HepG2 (cell line): ENCODE data around the gene MICALL2. TPM values are rescaled to one million over a fixed set of nuclear protein-coding genes. Genes with fewer than 3 reads are reported as not detected.
A peak's percentile ranks its signal among the peaks of the same experiment; 100 is the strongest.

ENCODE experiments used
- AGO2 ChIP-seq: fragments of 200-400 bp; formaldehyde crosslinking; optimal IDR thresholded peaks from 2 replicates; pipeline ENCODE3; 2017; ENCODE audit warnings: mild to moderate bottlenecking, low read depth, low read length, moderate library complexity
- CCDC6 ChIP-seq: sonication (generic); formaldehyde crosslinking; IDR thresholded peaks from 2 replicates; pipeline ENCODE4 v1.8.1; 2022; ENCODE audit warnings: mild to moderate bottlenecking, missing genetic modification reagents, moderate library complexity
- CREM ChIP-seq, 2 experiments: sonication (generic) in 1 of 2; formaldehyde crosslinking in 1 of 2; IDR thresholded peaks; 2 replicates each; pipeline versions ENCODE4 v1.4.0 to v1.6.1; 2016 to 2020; ENCODE audit warnings: antibody characterized with exemption in 1 of 2, mild to moderate bottlenecking in 1 of 2, missing genetic modification reagents in 1 of 2
- ETV5 ChIP-seq: IDR thresholded peaks from 2 replicates; pipeline ENCODE4 v1.6.1; 2018; ENCODE audit warnings: missing biosample characterization, missing genetic modification reagents, inconsistent platforms, borderline replicate concordance
- GABPA ChIP-seq, 2 experiments: IDR thresholded peaks; 2 replicates each; pipeline ENCODE4 v1.6.1; 2011 to 2016; ENCODE audit warnings: low read depth in 2 of 2, low read length in 1 of 2, missing biosample characterization in 1 of 2, missing genetic modification characterization in 1 of 2
- IKZF4 ChIP-seq: sonication (generic); formaldehyde crosslinking; IDR thresholded peaks from 2 replicates; pipeline ENCODE4 v1.5.1; 2020; ENCODE audit warnings: borderline replicate concordance, mild to moderate bottlenecking, low read depth, missing genetic modification reagents; ENCODE audit errors: not compliant biosample characterization
- KAT2B ChIP-seq: fragments of 150-350 bp; IDR thresholded peaks from 2 replicates; pipeline ENCODE4 v1.6.1; 2014; ENCODE audit warnings: low read depth, low read length, borderline replicate concordance
- KLF13 ChIP-seq: sonication (generic); formaldehyde crosslinking; IDR thresholded peaks from 2 replicates; pipeline ENCODE4 v1.4.0; 2020; ENCODE audit warnings: mild to moderate bottlenecking, missing genetic modification reagents
- MTF2 ChIP-seq: sonication (generic); formaldehyde crosslinking; IDR thresholded peaks from 2 replicates; pipeline ENCODE4 v1.5.0; 2020; ENCODE audit warnings: missing genetic modification reagents, borderline replicate concordance
- MXI1 ChIP-seq: IDR thresholded peaks from 3 replicates; pipeline ENCODE4 v1.6.1; 2012; ENCODE audit warnings: low read depth, low read length, inconsistent platforms, borderline replicate concordance
- NR2F1 ChIP-seq, 2 experiments: fragments of 450-650 bp in 1 of 2; formaldehyde crosslinking in 1 of 2; IDR thresholded peaks; 2 replicates each; pipeline versions ENCODE4 v1.5.0 to v1.6.1; 2016 to 2020; ENCODE audit warnings: mild to moderate bottlenecking in 1 of 2, missing compliant biosample characterization in 1 of 2, missing genetic modification reagents in 1 of 2, moderate library complexity in 1 of 2
- NR3C1 ChIP-seq: sonication (generic); formaldehyde crosslinking; IDR thresholded peaks from 2 replicates; pipeline ENCODE4 v1.4.0; 2020; ENCODE audit warnings: missing genetic modification reagents
- PHF5A ChIP-seq: IDR thresholded peaks from one replicate; pipeline ENCODE4 v1.6.1; 2018; ENCODE audit warnings: low read depth, missing genetic modification reagents; ENCODE audit not compliant: unreplicated experiment
- SALL2 ChIP-seq: sonication (generic); formaldehyde crosslinking; IDR thresholded peaks from 2 replicates; pipeline ENCODE4 v1.8.1; 2023; ENCODE audit warnings: mild to moderate bottlenecking, missing genetic modification reagents, inconsistent platforms
- SMAD3 ChIP-seq: sonication (generic); formaldehyde crosslinking; IDR thresholded peaks from 2 replicates; pipeline ENCODE4 v1.4.0; 2020; ENCODE audit warnings: missing genetic modification reagents
- SRF ChIP-seq: IDR thresholded peaks from 2 replicates; pipeline ENCODE4 v1.6.1; 2011; ENCODE audit warnings: mild to moderate bottlenecking, low read depth, low read length, moderate library complexity
- ZBTB21 ChIP-seq: sonication (generic); formaldehyde crosslinking; IDR thresholded peaks from 2 replicates; pipeline ENCODE4 v1.4.0; 2020; ENCODE audit warnings: missing genetic modification reagents
- ZNF501 ChIP-seq: sonication (generic); formaldehyde crosslinking; IDR thresholded peaks from 2 replicates; pipeline ENCODE4 v1.5.1; 2020; ENCODE audit warnings: mild to moderate bottlenecking, moderate library complexity, missing genetic modification reagents
- ZNF563 ChIP-seq: sonication (generic); formaldehyde crosslinking; IDR thresholded peaks from 2 replicates; pipeline ENCODE4 v1.8.0; 2022; ENCODE audit warnings: mild to moderate bottlenecking, moderate library complexity, missing genetic modification reagents
- ZNF674 ChIP-seq: sonication (generic); formaldehyde crosslinking; IDR thresholded peaks from 2 replicates; pipeline ENCODE4 v1.5.0; 2020; ENCODE audit warnings: low read depth, mild to moderate bottlenecking, missing genetic modification reagents
- ZNF883 ChIP-seq: sonication (generic); formaldehyde crosslinking; IDR thresholded peaks from 2 replicates; pipeline ENCODE4 v1.5.1; 2020; ENCODE audit warnings: mild to moderate bottlenecking, missing genetic modification reagents; ENCODE audit errors: not compliant biosample characterization
- polyA plus RNA-seq, 8 experiments: library from polyadenylated mRNA; depleted of rRNA in 3 of 8; stranded (reverse) in 7 of 8; unstranded in 1 of 8; fragments of >200 nt; fragmentation: Illumina TruSeq in 4 of 8; extraction: Trizol in 4 of 8; gene quantifications; 2 replicates each; pipeline versions ENCODE4 v1.2.1 to v1.2.3, GENCODE V29; 2011 to 2016; ENCODE audit warnings: low read depth in 4 of 8, missing spikeins in 1 of 8, mixed read lengths in 1 of 8; ENCODE audit not compliant: insufficient read depth in 1 of 8
- total RNA-seq, 5 experiments: library from RNA; depleted of rRNA; stranded (reverse); fragments of >200 nt; fragmentation: Illumina TruSeq; extraction: Trizol; gene quantifications; 2 replicates each; pipeline ENCODE4 v1.2.3, GENCODE V29; 2016; ENCODE audit warnings: low read depth in 1 of 5
- TF ChIP-seq, protein P1 (sequence below): sonication (generic); formaldehyde crosslinking; IDR thresholded peaks from 2 replicates; pipeline ENCODE4 v1.4.0; 2020; ENCODE audit warnings: missing genetic modification reagents, borderline replicate concordance
- TF ChIP-seq, protein P2 (sequence below): sonication (generic); formaldehyde crosslinking; IDR thresholded peaks from 2 replicates; pipeline ENCODE4 v1.5.0; 2020; ENCODE audit warnings: mild to moderate bottlenecking, missing genetic modification reagents

Gene MICALL2
- total and polyA plus RNA-seq, 2 of the 13 experiments (the other 11 are each of a cell fraction or from before 2014, with no cell fraction given) = 5.8 to 12.4 TPM

DNA sequence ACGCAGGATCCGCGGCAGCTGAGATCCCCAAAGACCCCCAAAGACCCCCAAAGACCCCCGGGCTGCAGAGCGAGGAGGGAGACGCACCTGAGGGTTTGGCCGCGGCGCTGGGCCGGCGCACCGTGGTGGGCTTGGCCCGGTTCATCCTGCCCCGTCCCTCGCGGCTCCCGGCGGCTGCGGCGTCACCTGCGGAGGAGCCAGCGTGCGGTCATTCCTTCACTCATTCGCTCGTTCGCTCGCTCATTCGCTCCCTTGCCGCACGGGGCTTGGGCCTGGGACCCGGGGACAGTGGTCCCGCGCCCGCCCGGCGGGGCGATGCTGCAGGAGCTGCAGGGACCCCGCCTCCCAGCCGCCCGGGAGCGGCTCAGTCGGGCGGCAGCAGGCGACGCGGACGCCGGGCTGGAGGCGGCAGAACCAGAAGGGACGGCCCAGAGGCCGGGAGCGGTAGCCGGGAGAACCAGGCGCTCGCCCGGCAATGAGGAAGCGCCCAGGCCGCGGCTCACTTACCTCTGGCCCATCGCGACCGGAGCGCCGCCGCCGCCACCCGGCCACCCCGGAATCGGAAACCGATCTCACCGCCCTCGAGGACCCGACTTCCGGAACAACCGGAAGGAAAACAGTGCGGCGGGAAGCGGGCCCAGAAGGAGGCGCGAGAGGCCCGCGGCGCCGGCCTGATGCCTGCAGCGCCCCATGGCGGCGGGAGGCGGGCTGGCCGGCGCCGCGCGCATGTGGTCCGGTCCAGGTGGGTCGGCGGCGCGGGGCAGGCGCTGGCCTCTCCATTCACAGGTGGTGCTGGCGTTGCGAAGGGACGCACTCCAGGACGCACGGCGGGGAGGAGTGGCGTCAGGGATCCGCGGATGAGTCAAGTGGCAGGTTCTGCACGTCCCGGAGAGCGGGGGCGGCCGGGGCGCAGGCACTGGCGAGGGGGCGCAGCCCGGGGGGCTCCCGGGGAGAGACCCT is 44.8 kb upstream of the MICALL2 start, which contains the start of gene INTS1 (continued):
- no peak for TF ChIP-seq NR3C1 (CRISPR knock-in tag)
- peak; percentile 91; the same call in 1 of the 3 replicates for TF ChIP-seq MXI1
- no peak for TF ChIP-seq KLF13 (CRISPR knock-in tag)
- no peak for TF ChIP-seq NR2F1 (CRISPR knock-in tag; IDR thresholded peaks at IDR 0.05)
- peak; percentile 72 for TF ChIP-seq CREM (IDR thresholded peaks at IDR 0.05)
- TF ChIP-seq CREM (CRISPR knock-in tag; IDR thresholded peaks at IDR 0.05) = no peak
- peak; percentile 37 for TF ChIP-seq PHF5A
- TF ChIP-seq MTF2 (CRISPR knock-in tag) = no peak; the same call in 1 of the 2 replicates
- TF ChIP-seq, protein P1, sequence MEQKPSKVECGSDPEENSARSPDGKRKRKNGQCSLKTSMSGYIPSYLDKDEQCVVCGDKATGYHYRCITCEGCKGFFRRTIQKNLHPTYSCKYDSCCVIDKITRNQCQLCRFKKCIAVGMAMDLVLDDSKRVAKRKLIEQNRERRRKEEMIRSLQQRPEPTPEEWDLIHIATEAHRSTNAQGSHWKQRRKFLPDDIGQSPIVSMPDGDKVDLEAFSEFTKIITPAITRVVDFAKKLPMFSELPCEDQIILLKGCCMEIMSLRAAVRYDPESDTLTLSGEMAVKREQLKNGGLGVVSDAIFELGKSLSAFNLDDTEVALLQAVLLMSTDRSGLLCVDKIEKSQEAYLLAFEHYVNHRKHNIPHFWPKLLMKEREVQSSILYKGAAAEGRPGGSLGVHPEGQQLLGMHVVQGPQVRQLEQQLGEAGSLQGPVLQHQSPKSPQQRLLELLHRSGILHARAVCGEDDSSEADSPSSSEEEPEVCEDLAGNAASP (CRISPR knock-in tag) = peak; percentile 51
- TF ChIP-seq IKZF4 (CRISPR knock-in tag) = peak; percentile 87
- peak; percentile 89 for TF ChIP-seq ZNF883
- TF ChIP-seq, protein P2, sequence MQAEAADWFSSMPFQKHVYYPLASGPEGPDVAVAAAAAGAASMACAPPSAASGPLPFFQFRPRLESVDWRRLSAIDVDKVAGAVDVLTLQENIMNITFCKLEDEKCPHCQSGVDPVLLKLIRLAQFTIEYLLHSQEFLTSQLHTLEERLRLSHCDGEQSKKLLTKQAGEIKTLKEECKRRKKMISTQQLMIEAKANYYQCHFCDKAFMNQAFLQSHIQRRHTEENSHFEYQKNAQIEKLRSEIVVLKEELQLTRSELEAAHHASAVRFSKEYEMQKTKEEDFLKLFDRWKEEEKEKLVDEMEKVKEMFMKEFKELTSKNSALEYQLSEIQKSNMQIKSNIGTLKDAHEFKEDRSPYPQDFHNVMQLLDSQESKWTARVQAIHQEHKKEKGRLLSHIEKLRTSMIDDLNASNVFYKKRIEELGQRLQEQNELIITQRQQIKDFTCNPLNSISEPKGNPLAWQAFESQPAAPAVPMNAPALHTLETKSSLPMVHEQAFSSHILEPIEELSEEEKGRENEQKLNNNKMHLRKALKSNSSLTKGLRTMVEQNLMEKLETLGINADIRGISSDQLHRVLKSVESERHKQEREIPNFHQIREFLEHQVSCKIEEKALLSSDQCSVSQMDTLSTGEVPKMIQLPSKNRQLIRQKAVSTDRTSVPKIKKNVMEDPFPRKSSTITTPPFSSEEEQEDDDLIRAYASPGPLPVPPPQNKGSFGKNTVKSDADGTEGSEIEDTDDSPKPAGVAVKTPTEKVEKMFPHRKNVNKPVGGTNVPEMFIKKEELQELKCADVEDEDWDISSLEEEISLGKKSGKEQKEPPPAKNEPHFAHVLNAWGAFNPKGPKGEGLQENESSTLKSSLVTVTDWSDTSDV (CRISPR knock-in tag) = 0 out of 2 replicates have a peak, but pooled peaks have one; percentile 43
- peak; percentile 50; the same call in 1 of the 2 replicates for TF ChIP-seq ZNF501 (CRISPR knock-in tag)
- no peak for TF ChIP-seq ZBTB21
- TF ChIP-seq SRF = peak; percentile 48; the same call in 1 of the 2 replicates
- TF ChIP-seq SMAD3 = peak; percentile 79; the same call in 1 of the 2 replicates
- peak; percentile 83 for TF ChIP-seq ETV5
- TF ChIP-seq GABPA (IDR thresholded peaks at IDR 0.05; ENCODE audit: low read depth, low read length) = peak; percentile 98
- TF ChIP-seq GABPA (CRISPR knock-in tag; IDR thresholded peaks at IDR 0.05; ENCODE audit: low read depth) = peak; percentile 93
- no peak for TF ChIP-seq ZNF674 (CRISPR knock-in tag)
- TF ChIP-seq ZNF563 (CRISPR knock-in tag) = peak; percentile 88
- TF ChIP-seq AGO2 = peak; percentile 74
- peak; percentile 58; the same call in 1 of the 2 replicates for TF ChIP-seq SALL2 (CRISPR knock-in tag)
- TF ChIP-seq CCDC6 (CRISPR knock-in tag) = peak; percentile 44; the same call in 1 of the 2 replicates
- TF ChIP-seq KAT2B = no peak
